ENCODE data around the gene NUTM1. TPM values are rescaled to one million over a fixed set of nuclear protein-coding genes. Genes with fewer than 3 reads are reported as not detected.

Gene NUTM1
- total RNA-seq, 1 donor = under 0.01 TPM

DNA sequence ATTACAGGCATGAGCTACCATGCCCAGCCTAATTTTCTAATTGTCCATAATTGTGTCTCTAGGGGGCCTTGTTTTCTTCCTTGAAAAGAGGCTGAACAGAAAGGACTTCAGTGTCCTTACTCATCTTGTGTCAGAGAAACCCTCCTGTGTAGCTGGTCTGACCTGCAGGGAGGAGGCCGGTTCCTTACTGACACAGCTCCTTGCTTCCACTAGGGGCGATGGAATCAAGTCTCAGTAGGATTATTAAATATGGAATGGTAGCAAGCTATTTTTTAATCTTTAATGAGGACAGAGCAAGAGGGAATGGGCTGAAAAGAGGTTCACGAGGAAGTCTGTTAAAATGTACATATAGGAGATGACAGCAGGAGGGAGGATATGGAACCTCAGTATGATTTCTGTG lies 15.3 kb downstream of the NUTM1 start:
- no peak overlapping the region for H3K4me3 ChIP-seq (ENCODE audit: low read depth, low read length)
- no peak for DNase-seq (ENCODE audit: low read depth)
- TF ChIP-seq, protein P1, sequence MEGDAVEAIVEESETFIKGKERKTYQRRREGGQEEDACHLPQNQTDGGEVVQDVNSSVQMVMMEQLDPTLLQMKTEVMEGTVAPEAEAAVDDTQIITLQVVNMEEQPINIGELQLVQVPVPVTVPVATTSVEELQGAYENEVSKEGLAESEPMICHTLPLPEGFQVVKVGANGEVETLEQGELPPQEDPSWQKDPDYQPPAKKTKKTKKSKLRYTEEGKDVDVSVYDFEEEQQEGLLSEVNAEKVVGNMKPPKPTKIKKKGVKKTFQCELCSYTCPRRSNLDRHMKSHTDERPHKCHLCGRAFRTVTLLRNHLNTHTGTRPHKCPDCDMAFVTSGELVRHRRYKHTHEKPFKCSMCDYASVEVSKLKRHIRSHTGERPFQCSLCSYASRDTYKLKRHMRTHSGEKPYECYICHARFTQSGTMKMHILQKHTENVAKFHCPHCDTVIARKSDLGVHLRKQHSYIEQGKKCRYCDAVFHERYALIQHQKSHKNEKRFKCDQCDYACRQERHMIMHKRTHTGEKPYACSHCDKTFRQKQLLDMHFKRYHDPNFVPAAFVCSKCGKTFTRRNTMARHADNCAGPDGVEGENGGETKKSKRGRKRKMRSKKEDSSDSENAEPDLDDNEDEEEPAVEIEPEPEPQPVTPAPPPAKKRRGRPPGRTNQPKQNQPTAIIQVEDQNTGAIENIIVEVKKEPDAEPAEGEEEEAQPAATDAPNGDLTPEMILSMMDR (IDR thresholded peaks at IDR 0.05; ENCODE audit: insufficient read depth, low read length) = peak; percentile 37

DNA sequence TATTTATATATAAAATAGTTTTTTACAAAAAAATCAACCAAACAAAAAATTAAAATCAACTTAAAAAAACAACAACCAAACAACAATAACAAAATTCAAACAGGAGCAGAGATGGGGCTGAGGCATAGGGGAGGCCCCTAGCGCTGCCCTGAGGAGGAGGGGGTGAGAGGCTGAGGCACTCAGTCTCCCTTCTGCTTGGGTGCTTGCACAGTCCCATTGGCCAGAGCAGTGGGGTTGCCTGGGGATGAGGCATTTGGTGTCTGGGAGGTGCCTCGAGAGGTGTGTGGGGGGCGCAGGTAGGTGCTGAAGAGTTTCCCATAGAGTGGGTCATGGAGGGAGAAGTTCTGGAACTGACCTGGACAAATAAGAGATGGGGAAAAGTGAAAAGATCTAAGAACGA lies 15.8 kb downstream of the NUTM1 start:
- TF ChIP-seq, protein P1 (IDR thresholded peaks at IDR 0.05; ENCODE audit: insufficient read depth, low read length) = no peak
- no peak overlapping the region for H3K4me3 ChIP-seq (ENCODE audit: low read depth, low read length)
- DNase-seq (ENCODE audit: low read depth) = no peak

DNA sequence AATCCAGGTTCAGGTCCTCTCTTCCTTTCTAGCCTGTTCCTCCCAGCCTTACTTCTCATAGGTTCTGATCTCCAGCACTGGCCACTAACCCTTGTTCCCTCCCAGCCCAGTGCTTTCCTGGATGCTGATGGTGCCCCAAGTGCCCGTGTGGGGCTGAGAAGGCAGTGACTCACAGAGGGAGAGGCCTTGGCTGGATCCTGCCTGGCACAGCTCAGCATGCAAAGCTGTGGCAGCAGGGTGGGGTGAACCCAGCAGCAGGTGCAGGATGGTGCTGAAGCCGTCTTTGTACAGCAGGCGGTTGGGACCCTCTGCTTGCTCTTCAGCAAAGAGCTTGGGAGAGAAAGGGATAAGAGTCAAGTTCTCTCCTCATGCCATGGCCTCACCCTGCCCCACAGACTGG lies 16.3 kb downstream of the NUTM1 start:
- no peak for DNase-seq (ENCODE audit: low read depth)

DNA sequence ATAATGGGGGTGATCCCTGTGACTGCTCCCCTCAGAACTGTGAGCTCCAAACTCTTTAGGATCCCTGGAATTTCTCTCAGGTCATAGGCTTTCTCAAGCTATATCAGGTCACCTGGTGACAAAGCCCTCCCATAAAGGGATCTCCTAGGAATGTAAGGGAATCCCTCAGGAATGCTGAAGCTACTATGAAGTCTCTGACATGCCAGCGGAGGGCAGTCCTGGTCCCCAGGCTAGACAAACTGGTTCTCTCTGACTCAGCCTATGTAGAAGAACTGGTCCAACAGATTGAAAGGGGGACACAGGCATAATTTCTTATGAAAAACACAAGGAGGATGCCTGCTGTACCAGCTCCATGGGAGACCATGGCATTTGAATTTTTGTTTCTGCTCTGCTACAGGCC lies 17.2 kb downstream of the NUTM1 start:
- DNase-seq (ENCODE audit: low read depth) = no peak
- TF ChIP-seq, protein P1 (IDR thresholded peaks at IDR 0.05; ENCODE audit: insufficient read depth, low read length) = no peak
- H3K4me3 ChIP-seq (ENCODE audit: low read depth, low read length) = no peak overlapping the region

More for the DNA sequence above, 16.3 kb downstream of the NUTM1 start:
- H3K4me3 ChIP-seq (ENCODE audit: low read depth, low read length) = no peak overlapping the region
- TF ChIP-seq, protein P1 (IDR thresholded peaks at IDR 0.05; ENCODE audit: insufficient read depth, low read length) = no peak

DNA sequence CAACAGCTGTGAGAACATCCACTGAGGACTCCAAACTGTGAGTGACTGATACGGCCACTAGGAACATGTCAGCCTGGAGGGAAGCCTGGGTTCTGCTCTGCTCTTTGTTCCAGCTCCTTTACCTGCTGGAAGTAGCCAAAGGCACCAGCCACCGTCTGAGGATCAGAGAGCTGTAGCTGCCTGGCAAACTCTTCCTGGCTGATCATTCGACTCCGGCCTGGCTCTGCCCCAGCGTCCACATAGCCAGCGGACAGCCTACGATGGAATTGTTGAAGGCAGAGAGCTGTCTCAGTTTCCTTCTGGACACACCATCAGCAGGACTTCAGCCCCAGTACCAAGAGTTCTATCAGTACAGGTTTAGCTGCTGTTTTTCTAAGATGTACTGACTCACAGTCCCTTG lies 18.2 kb downstream of the NUTM1 start:
- H3K4me3 ChIP-seq (ENCODE audit: low read depth, low read length) = no peak overlapping the region
- TF ChIP-seq, protein P1 (IDR thresholded peaks at IDR 0.05; ENCODE audit: insufficient read depth, low read length) = no peak
- no peak for DNase-seq (ENCODE audit: low read depth)

DNA sequence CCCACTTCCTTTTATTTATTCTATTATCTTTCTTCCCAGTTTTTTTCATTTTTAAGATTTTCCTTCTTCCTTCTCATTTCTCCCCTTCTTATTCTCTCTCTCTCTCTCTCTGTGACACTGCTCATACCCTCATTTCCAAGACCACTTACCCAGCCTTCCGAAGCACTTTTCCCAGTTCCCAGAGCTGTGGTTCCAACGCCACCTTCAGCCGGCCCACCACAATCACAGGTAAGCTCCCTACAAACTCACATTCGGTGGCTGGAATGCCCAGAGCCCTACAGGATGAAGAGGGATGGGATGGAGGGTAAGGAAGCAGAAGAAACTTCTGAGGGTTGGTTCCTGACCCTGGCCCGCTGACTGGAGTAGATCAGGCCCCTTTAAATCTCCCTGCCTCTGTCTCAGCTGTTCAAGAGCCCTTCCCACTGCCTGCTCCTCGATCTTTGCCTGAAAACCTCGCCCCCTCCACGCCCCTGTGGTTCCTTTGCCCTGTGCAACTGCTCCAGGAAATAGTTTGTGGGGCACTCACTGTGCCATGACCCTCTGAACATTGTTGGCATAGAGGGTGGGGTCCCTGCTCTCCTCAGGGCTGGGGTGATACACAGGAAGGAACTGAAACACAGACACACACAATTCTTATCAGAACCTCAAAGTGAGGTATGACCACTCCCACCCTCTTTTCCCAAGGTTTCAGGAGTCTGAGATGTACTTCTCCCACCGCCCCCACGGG lies 19.1 kb downstream of the NUTM1 start:
- DNase-seq (ENCODE audit: low read depth) = no peak
- TF ChIP-seq, protein P1 (IDR thresholded peaks at IDR 0.05; ENCODE audit: insufficient read depth, low read length) = no peak
- no peak overlapping the region for H3K4me3 ChIP-seq (ENCODE audit: low read depth, low read length)

DNA sequence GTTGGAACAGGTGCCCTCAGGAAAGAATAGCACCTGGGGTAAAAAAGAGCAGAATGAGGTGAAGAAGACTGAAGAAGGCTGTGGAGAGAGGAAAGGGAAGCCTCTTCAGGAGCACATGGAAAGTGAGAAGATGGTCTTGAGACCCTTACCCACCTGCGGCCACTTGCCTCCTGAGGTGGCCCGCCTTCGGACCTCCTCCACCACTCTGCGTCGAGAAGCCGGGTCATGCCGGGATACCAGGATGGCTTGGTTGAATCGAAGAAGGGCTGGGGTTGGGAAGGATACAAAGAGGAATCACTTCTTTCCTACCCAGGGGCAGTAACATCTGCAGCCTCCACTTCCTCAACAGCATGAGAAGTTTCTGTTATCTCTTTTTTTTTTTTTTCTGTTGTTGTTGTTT lies 20.9 kb downstream of the NUTM1 start:
- TF ChIP-seq, protein P1 (IDR thresholded peaks at IDR 0.05; ENCODE audit: insufficient read depth, low read length) = no peak
- no peak overlapping the region for H3K4me3 ChIP-seq (ENCODE audit: low read depth, low read length)
- no peak for DNase-seq (ENCODE audit: low read depth)
